HepG2 (cell line): ENCODE data around the gene C10orf53. TPM values are rescaled to one million over a fixed set of nuclear protein-coding genes. Genes with fewer than 3 reads are reported as not detected.

ENCODE experiments used
- ATAC-seq: fragments of 200-7000 bp; cut with Tn5 transposase; 3 replicates; pipeline ENCODE4 v1.9.1; 2020; ENCODE audit warnings: mild to moderate bottlenecking, moderate library complexity
- BruUV-seq: library from RNA; stranded (reverse); fragments of 400-500 nt; replicated peaks from 2 replicates; lab custom pipeline; 2021; lab: Mats Ljungman, UMichigan
- CTCF ChIA-PET: fragments of 300-600 bp; formaldehyde crosslinking; extraction: SDS; loops from one replicate; lab custom pipeline; 2021; ENCODE audit warnings: low total read pairs, inconsistent platforms, low intra/inter-chr PET ratio; lab: Yijun Ruan, JAX
- POLR2A ChIA-PET: fragments of 350-600 bp; sonication (Branson Sonifier 250); formaldehyde crosslinking; loops from one replicate; lab custom pipeline; 2020; ENCODE audit warnings: antibody characterized with exemption, inconsistent platforms; lab: Yijun Ruan, JAX
- DNase-seq: peaks from one replicate; pipeline ENCODE4 v3.0.0-alpha.2; 2015; ENCODE audit warnings: low spot score
- FAIRE-seq: peaks from 3 replicates; lab custom pipeline; 2011; peaks lifted over from hg19 to GRCh38; lab: Jason Lieb, UNC
- H2AFZ ChIP-seq: one replicate; pipeline ENCODE4 v1.6.1; 2011; ENCODE audit warnings: low read length, inconsistent platforms
- H3K27ac ChIP-seq: fragments of 300-600 bp; 3 replicates; pipeline ENCODE4 v1.8.0; 2011; ENCODE audit warnings: mixed run types, mild to moderate bottlenecking, mixed read lengths, low read length, inconsistent platforms; ENCODE audit not compliant: insufficient read depth; ENCODE audit errors: extremely low read length
- H3K27me3 ChIP-seq, 2 experiments: fragments of 200-600 bp in 1 of 2; 2 replicates in 1 of 2; 3 replicates in 1 of 2; pipeline versions ENCODE4 v1.6.0 to v1.8.0; 2011; ENCODE audit warnings: low read length in 2 of 2, mild to moderate bottlenecking in 2 of 2, moderate library complexity in 2 of 2, inconsistent platforms in 1 of 2; ENCODE audit not compliant: insufficient read depth in 2 of 2, control insufficient read depth in 1 of 2
- H3K36me3 ChIP-seq, 2 experiments: fragments of 200-600 bp in 1 of 2; replicated peaks in 1 of 2; 2 replicates in 1 of 2; 3 replicates in 1 of 2; pipeline versions ENCODE4 v1.5.1 to v1.8.0; 2011; ENCODE audit warnings: low read length in 2 of 2, inconsistent platforms in 1 of 2; ENCODE audit not compliant: insufficient read depth in 2 of 2, control insufficient read depth in 1 of 2
- H3K4me1 ChIP-seq: 2 replicates; pipeline ENCODE4 v1.5.1; 2012; ENCODE audit warnings: low read length, inconsistent platforms; ENCODE audit not compliant: insufficient read depth
- H3K4me2 ChIP-seq: 2 replicates; pipeline ENCODE4 v1.6.0; 2011; ENCODE audit warnings: low read depth, low read length, inconsistent platforms
- H3K4me3 ChIP-seq, 3 experiments: fragments of 200-600 bp in 1 of 3; sonication (generic), shearing (Covaris generic) in 1 of 3; replicated peaks in 1 of 3; 2 replicates each; pipeline ENCODE4 v1.5.1; 2011 to 2016; ENCODE audit warnings: low read length in 3 of 3, inconsistent platforms in 2 of 3, low read depth in 2 of 3, mild to moderate bottlenecking in 2 of 3, control low read depth in 1 of 3, mixed read lengths in 1 of 3; ENCODE audit not compliant: insufficient read depth in 1 of 3
- H3K79me2 ChIP-seq: one replicate; pipeline ENCODE4 v1.6.1; 2011; ENCODE audit warnings: low read length, inconsistent platforms; ENCODE audit not compliant: insufficient read depth
- H3K9ac ChIP-seq: 2 replicates; pipeline ENCODE4 v1.6.0; 2011; ENCODE audit warnings: mild to moderate bottlenecking, low read depth, low read length, inconsistent platforms; ENCODE audit not compliant: insufficient read depth
- H3K9me3 ChIP-seq: 2 replicates; pipeline ENCODE4 v1.5.1; 2012; ENCODE audit warnings: mild to moderate bottlenecking, low read length
- H4K20me1 ChIP-seq: 2 replicates; pipeline ENCODE4 v1.6.0; 2011; ENCODE audit warnings: inconsistent platforms, mild to moderate bottlenecking, low read length, moderate library complexity; ENCODE audit not compliant: insufficient read depth
- HDAC6 ChIP-seq: fragments of 200-600 bp; sonication (generic); IDR thresholded peaks from 2 replicates; pipeline ENCODE4 v1.7.0; 2017; ENCODE audit warnings: mild to moderate bottlenecking, antibody characterized with exemption, low read length, low read depth
- MED1 ChIP-seq: sonication (generic); formaldehyde crosslinking; IDR thresholded peaks from 2 replicates; pipeline ENCODE4 v1.4.0; 2020; ENCODE audit warnings: missing genetic modification reagents
- NFIC ChIP-seq: IDR thresholded peaks from 2 replicates; pipeline ENCODE4 v1.6.1; 2012; ENCODE audit warnings: mild to moderate bottlenecking, low read length, inconsistent platforms
- NFKBIZ ChIP-seq: IDR thresholded peaks from 2 replicates; pipeline ENCODE4 v1.6.1; 2018; ENCODE audit warnings: missing genetic modification reagents, missing compliant biosample characterization
- RFXAP ChIP-seq: sonication (generic); formaldehyde crosslinking; IDR thresholded peaks from 2 replicates; pipeline ENCODE4 v1.4.0; 2020; ENCODE audit warnings: missing genetic modification reagents, borderline replicate concordance
- SNAI1 ChIP-seq: sonication (generic); formaldehyde crosslinking; IDR thresholded peaks from 2 replicates; pipeline ENCODE4 v1.5.0; 2020; ENCODE audit warnings: mild to moderate bottlenecking, missing genetic modification reagents, borderline replicate concordance
- SRSF4 ChIP-seq: fragments of 200-400 bp; formaldehyde crosslinking; IDR thresholded peaks from one replicate; pipeline ENCODE4 v1.6.1; 2018; ENCODE audit warnings: mild to moderate bottlenecking, low read depth, low read length, moderate library complexity; ENCODE audit not compliant: poor library complexity, severe bottlenecking
- TGIF2 ChIP-seq: IDR thresholded peaks from 2 replicates; pipeline ENCODE4 v1.6.1; 2016; ENCODE audit warnings: control low read depth, missing compliant biosample characterization
- ZNF557 ChIP-seq: sonication (generic); formaldehyde crosslinking; IDR thresholded peaks from 2 replicates; pipeline ENCODE4 v1.4.0; 2020; ENCODE audit warnings: missing genetic modification reagents
- ZNF569 ChIP-seq: sonication (generic); formaldehyde crosslinking; IDR thresholded peaks from 2 replicates; pipeline ENCODE4 v1.5.0; 2020; ENCODE audit warnings: mild to moderate bottlenecking, missing genetic modification reagents, moderate library complexity, borderline replicate concordance
- ZNF780A ChIP-seq: sonication (generic); formaldehyde crosslinking; IDR thresholded peaks from 2 replicates; pipeline ENCODE4 v1.8.0; 2022; ENCODE audit warnings: mild to moderate bottlenecking, missing genetic modification reagents, moderate library complexity
- ZSCAN9 ChIP-seq: IDR thresholded peaks from 2 replicates; pipeline ENCODE4 v1.6.1; 2016; ENCODE audit warnings: borderline replicate concordance
- WGBS: methylation state at CpG from one replicate; pipeline ENCODE4 v1.1.6; 2017; ENCODE audit warnings: low lambda C conversion rate; 5-methylcytosine and 5-hydroxymethylcytosine counted together
- in situ Hi-C: cut with HindIII; loops from 2 replicates; pipeline ENCODE4 v1.10.0; 2017; ENCODE audit warnings: low pct_unique_long_range_greater_than_20kb; ENCODE audit not compliant: extremely low pct_ligation_motif_present
- intact Hi-C: fragments of 100-400 bp; cut with micrococcal nuclease; formaldehyde crosslinking; loops from one replicate; pipeline ENCODE4 v1.10.0; 2022; ENCODE audit not compliant: unreplicated experiment
- polyA plus RNA-seq, 8 experiments: library from polyadenylated mRNA; depleted of rRNA in 3 of 8; stranded (reverse) in 7 of 8; unstranded in 1 of 8; fragments of >200 nt; fragmentation: Illumina TruSeq in 4 of 8; extraction: Trizol in 4 of 8; gene quantifications; 2 replicates each; pipeline versions ENCODE4 v1.2.1 to v1.2.3, GENCODE V29; 2011 to 2016; ENCODE audit warnings: low read depth in 4 of 8, missing spikeins in 1 of 8, mixed read lengths in 1 of 8; ENCODE audit not compliant: insufficient read depth in 1 of 8
- total RNA-seq, 5 experiments: library from RNA; depleted of rRNA; stranded (reverse); fragments of >200 nt; fragmentation: Illumina TruSeq; extraction: Trizol; gene quantifications; 2 replicates each; pipeline ENCODE4 v1.2.3, GENCODE V29; 2016; ENCODE audit warnings: low read depth in 1 of 5
- TF ChIP-seq, protein P1 (sequence below): sonication (generic); formaldehyde crosslinking; IDR thresholded peaks from 2 replicates; pipeline ENCODE4 v1.4.0; 2020; ENCODE audit warnings: low read depth, mild to moderate bottlenecking, missing genetic modification reagents
- TF ChIP-seq, protein P2 (sequence below): sonication (generic); formaldehyde crosslinking; IDR thresholded peaks from 2 replicates; pipeline ENCODE4 v1.9.0; 2022; ENCODE audit warnings: missing genetic modification reagents, mild to moderate bottlenecking, borderline replicate concordance

C10orf53 gene
- total and polyA plus RNA-seq, 2 of the 13 experiments (the other 11 are each of a cell fraction or from before 2014, with no cell fraction given): not detected

DNA sequence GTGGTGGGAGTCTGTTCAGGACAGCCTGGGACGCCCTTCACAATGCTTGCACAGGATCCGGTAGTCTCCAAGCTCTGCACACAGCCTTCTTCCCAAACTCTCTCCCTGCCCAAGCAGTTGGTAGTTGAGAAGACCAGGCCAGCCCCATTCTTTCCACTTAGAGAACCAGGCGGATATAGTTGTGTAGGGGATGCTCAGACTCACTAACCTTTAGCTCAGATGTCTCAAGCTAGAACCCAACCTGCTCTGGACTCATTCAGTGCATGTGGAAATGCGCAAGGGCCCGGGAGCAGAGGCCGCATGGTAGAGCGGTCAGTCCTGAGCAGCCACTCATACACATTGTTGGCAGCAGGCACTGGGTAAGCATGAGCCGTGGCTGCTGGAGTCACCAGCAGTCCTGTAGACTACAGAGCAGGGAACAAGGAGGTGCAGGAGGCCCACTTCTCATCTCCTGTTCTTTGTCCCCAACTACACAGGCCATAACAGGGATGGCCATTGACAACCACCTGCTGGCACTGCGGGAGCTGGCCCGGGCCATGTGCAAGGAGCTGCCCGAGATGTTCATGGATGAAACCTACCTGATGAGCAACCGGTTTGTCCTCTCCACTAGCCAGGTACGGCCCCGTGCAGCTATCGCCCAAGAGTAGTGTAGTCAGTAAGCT lies 17.2 kb upstream of the C10orf53 start:
- BruUV-seq: no TSS peak
- H3K4me1 ChIP-seq: no peaks in the 10 kb centered on the region
- in situ Hi-C loops (no loop called here), intact Hi-C loops (no loop called here)
- DNase-seq: no peak
- TF ChIP-seq ZNF557 (CRISPR knock-in tag): no peak
- TF ChIP-seq, protein P1, sequence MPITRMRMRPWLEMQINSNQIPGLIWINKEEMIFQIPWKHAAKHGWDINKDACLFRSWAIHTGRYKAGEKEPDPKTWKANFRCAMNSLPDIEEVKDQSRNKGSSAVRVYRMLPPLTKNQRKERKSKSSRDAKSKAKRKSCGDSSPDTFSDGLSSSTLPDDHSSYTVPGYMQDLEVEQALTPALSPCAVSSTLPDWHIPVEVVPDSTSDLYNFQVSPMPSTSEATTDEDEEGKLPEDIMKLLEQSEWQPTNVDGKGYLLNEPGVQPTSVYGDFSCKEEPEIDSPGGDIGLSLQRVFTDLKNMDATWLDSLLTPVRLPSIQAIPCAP (CRISPR knock-in tag): no peak
- TF ChIP-seq HDAC6: no peak
- no peak for TF ChIP-seq SRSF4
- TF ChIP-seq ZNF569: no peak
- no peak for TF ChIP-seq MED1
- no peak for TF ChIP-seq RFXAP (CRISPR knock-in tag)
- no peak for TF ChIP-seq ZSCAN9 (CRISPR knock-in tag)
- no peak for TF ChIP-seq NFIC
- TF ChIP-seq, protein P2, sequence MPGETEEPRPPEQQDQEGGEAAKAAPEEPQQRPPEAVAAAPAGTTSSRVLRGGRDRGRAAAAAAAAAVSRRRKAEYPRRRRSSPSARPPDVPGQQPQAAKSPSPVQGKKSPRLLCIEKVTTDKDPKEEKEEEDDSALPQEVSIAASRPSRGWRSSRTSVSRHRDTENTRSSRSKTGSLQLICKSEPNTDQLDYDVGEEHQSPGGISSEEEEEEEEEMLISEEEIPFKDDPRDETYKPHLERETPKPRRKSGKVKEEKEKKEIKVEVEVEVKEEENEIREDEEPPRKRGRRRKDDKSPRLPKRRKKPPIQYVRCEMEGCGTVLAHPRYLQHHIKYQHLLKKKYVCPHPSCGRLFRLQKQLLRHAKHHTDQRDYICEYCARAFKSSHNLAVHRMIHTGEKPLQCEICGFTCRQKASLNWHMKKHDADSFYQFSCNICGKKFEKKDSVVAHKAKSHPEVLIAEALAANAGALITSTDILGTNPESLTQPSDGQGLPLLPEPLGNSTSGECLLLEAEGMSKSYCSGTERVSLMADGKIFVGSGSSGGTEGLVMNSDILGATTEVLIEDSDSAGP (CRISPR knock-in tag): no peak
- TF ChIP-seq ZNF780A (CRISPR knock-in tag): no peak
- no peak for TF ChIP-seq TGIF2 (CRISPR knock-in tag)
- no peak for TF ChIP-seq SNAI1 (CRISPR knock-in tag)
- TF ChIP-seq NFKBIZ: no peak
- H2AFZ ChIP-seq: no peak overlapping the region
- no peaks in the 10 kb centered on the region for H3K79me2 ChIP-seq
- H3K9me3 ChIP-seq: peaks cover 11% of the 10 kb centered on the region
- no peak for FAIRE-seq
- no peak for ATAC-seq
- WGBS: 19% methylated on average over 9 of the region's 15 CpGs
- peaks cover 0 to 17% of the 10 kb centered on the region in 2 experiments; a peak in 3 of 5 replicates for H3K27me3 ChIP-seq
- H3K9ac ChIP-seq: no peak overlapping the region
- H3K4me3 ChIP-seq: no peak overlapping the region
- ChIA-PET POLR2A (no interaction called here), CTCF (no interaction called here)
- no peak overlapping the region for H3K27ac ChIP-seq
- H3K36me3 ChIP-seq: no peaks in the 10 kb centered on the region
- H3K4me2 ChIP-seq: no peak overlapping the region
- no peaks in the 10 kb centered on the region for H4K20me1 ChIP-seq
